Endothelial cell of umbilical vein (primary cell): ENCODE results near the gene DUSP28. TPM values are rescaled to one million over a fixed set of nuclear protein-coding genes. Genes with fewer than 3 reads are reported as not detected.

Experiments used
- BruUV-seq: library from RNA; stranded (reverse); fragments of 400-500 nt; replicated peaks from 2 replicates; lab custom pipeline; 2021; lab: Mats Ljungman, UMichigan
- CTCF ChIA-PET: fragments of 300-600, 350-600 bp; sonication (Branson Sonifier 250); formaldehyde crosslinking; loops from one replicate; lab custom pipeline; 2021; ENCODE audit warnings: antibody characterized with exemption, inconsistent platforms; lab: Charles Lee
- POLR2A ChIA-PET: fragments of 300-600, 350-600 bp; sonication (Branson Sonifier 250); formaldehyde crosslinking; loops from one replicate; lab custom pipeline; 2021; ENCODE audit warnings: antibody characterized with exemption, inconsistent platforms; lab: Charles Lee
- DNase-seq: peaks from one replicate; pipeline ENCODE4 v3.0.0-alpha.2; 2011; ENCODE audit warnings: low read depth, low spot score
- FAIRE-seq: peaks from 2 replicates; lab custom pipeline; 2011; peaks lifted over from hg19 to GRCh38; lab: Jason Lieb, UNC
- H2AFZ ChIP-seq: 2 replicates; pipeline ENCODE4 v1.6.0; 2012; ENCODE audit warnings: low read depth, low read length, control low read depth, inconsistent platforms
- H3K27ac ChIP-seq: 2 replicates; pipeline ENCODE4 v1.5.1; 2011; ENCODE audit warnings: low read depth, mild to moderate bottlenecking, control low read depth, low read length, moderate library complexity; ENCODE audit not compliant: insufficient read depth
- H3K27me3 ChIP-seq, 2 experiments: 2 replicates each; pipeline versions ENCODE4 v1.6.0 to v1.6.1; 2011; ENCODE audit warnings: low read length in 2 of 2, mixed read lengths in 1 of 2; ENCODE audit not compliant: control insufficient read depth in 2 of 2, insufficient read depth in 2 of 2
- H3K36me3 ChIP-seq, 2 experiments: 2 replicates in 1 of 2; 3 replicates in 1 of 2; pipeline ENCODE4 v1.5.1; 2011; ENCODE audit warnings: low read length in 2 of 2, mild to moderate bottlenecking in 1 of 2, moderate library complexity in 1 of 2; ENCODE audit not compliant: control insufficient read depth in 2 of 2, insufficient read depth in 2 of 2; ENCODE audit errors: extremely low read depth in 1 of 2
- H3K4me1 ChIP-seq: 3 replicates; pipeline ENCODE4 v1.5.1; 2011; ENCODE audit warnings: mild to moderate bottlenecking, low read length; ENCODE audit not compliant: control insufficient read depth, insufficient read depth; ENCODE audit errors: extremely low read depth
- H3K4me2 ChIP-seq: 2 replicates; pipeline ENCODE4 v1.6.1; 2011; ENCODE audit warnings: low read length, control low read depth, mixed read lengths; ENCODE audit not compliant: insufficient read depth
- H3K4me3 ChIP-seq, 3 experiments: fragments of 200-600 bp in 1 of 3; sonication (generic), shearing (Covaris generic) in 1 of 3; replicated peaks in 1 of 3; 2 replicates each; pipeline ENCODE4 v1.5.1; 2011 to 2016; ENCODE audit warnings: control low read depth in 3 of 3, low read length in 3 of 3, mild to moderate bottlenecking in 2 of 3, inconsistent platforms in 1 of 3, low read depth in 1 of 3, moderate library complexity in 1 of 3; ENCODE audit not compliant: insufficient read depth in 1 of 3
- H3K79me2 ChIP-seq: 2 replicates; pipeline ENCODE4 v1.6.0; 2012; ENCODE audit warnings: low read length, inconsistent platforms; ENCODE audit not compliant: control insufficient read depth, insufficient read depth
- H3K9ac ChIP-seq: replicated peaks from 2 replicates; pipeline ENCODE3; 2011; ENCODE audit warnings: low read length, control low read depth; ENCODE audit not compliant: insufficient read depth; ENCODE audit errors: extremely low read depth
- H3K9me1 ChIP-seq: replicated peaks from 3 replicates; pipeline ENCODE4 v1.6.0; 2011; ENCODE audit warnings: mild to moderate bottlenecking, low read length; ENCODE audit not compliant: control insufficient read depth, insufficient read depth; ENCODE audit errors: extremely low read depth
- H3K9me3 ChIP-seq: replicated peaks from 2 replicates; pipeline ENCODE4 v1.5.1; 2012; ENCODE audit warnings: low read length, inconsistent platforms; ENCODE audit not compliant: control insufficient read depth, insufficient read depth
- H4K20me1 ChIP-seq: replicated peaks from 2 replicates; pipeline ENCODE3; 2011; ENCODE audit warnings: mild to moderate bottlenecking, low read length; ENCODE audit not compliant: control insufficient read depth, insufficient read depth; ENCODE audit errors: extremely low read depth
- CTCF ChIP-seq, 2 donors: IDR thresholded peaks; 1 replicate in 1 of 2; 2 replicates in 1 of 2; pipeline ENCODE4 v1.5.1; 2011; ENCODE audit warnings: low read length in 2 of 2, mild to moderate bottlenecking in 2 of 2, moderate library complexity in 2 of 2, control low read depth in 1 of 2, inconsistent platforms in 1 of 2, low read depth in 1 of 2; ENCODE audit not compliant: insufficient read depth in 1 of 2; ENCODE audit errors: extremely low read depth in 1 of 2
- EZH2 ChIP-seq: IDR thresholded peaks from 2 replicates; pipeline ENCODE4 v1.6.1; 2012; ENCODE audit warnings: borderline replicate concordance, low read depth, mild to moderate bottlenecking, moderate library complexity, low read length, inconsistent platforms; ENCODE audit not compliant: severe bottlenecking
- FOS ChIP-seq: IDR thresholded peaks from 2 replicates; pipeline ENCODE4 v1.6.1; 2011; ENCODE audit warnings: mild to moderate bottlenecking, low read length, moderate library complexity, borderline replicate concordance; ENCODE audit not compliant: insufficient read depth
- GATA2 ChIP-seq: IDR thresholded peaks from 2 replicates; pipeline ENCODE4 v1.7.0; 2011; ENCODE audit warnings: low read depth, mild to moderate bottlenecking, moderate library complexity, mixed read lengths, low read length; ENCODE audit not compliant: insufficient read length, insufficient read depth
- JUN ChIP-seq: IDR thresholded peaks from 2 replicates; pipeline ENCODE4 v1.6.1; 2011; ENCODE audit warnings: borderline replicate concordance, low read depth; ENCODE audit not compliant: insufficient read length, insufficient read depth
- MAX ChIP-seq: IDR thresholded peaks from 2 replicates; pipeline ENCODE4 v1.6.1; 2011; ENCODE audit not compliant: insufficient read depth, insufficient read length
- MYC ChIP-seq: IDR thresholded peaks from one replicate; pipeline ENCODE4 v1.6.1; 2011; ENCODE audit warnings: mild to moderate bottlenecking, low read depth, low read length
- POLR2A ChIP-seq: IDR thresholded peaks from 2 replicates; pipeline ENCODE4 v1.6.1; 2012; ENCODE audit warnings: low read depth, mild to moderate bottlenecking, control low read depth, low read length
- POLR2AphosphoS5 ChIP-seq: IDR thresholded peaks from 2 replicates; pipeline ENCODE4 v1.6.1; 2012; ENCODE audit warnings: low read depth, mild to moderate bottlenecking, control low read depth, low read length, moderate library complexity; ENCODE audit not compliant: insufficient read depth
- dilution Hi-C: fragments of 300-500 bp; cut with MboI; formaldehyde crosslinking; loops from one replicate; pipeline ENCODE4 v1.15.0; 2019; ENCODE audit warnings: low sequenced_read_pairs; ENCODE audit not compliant: extremely low pct_ligation_motif_present
- intact Hi-C: fragments of 100-400 bp; cut with micrococcal nuclease; formaldehyde crosslinking; loops from one replicate; pipeline ENCODE4 v1.10.0; 2022
- polyA plus RNA-seq, 4 experiments: library from polyadenylated mRNA; depleted of rRNA in 3 of 4; stranded (reverse) in 3 of 4; unstranded in 1 of 4; fragments of >200 nt; gene quantifications; 2 replicates each; pipeline versions ENCODE4 v1.2.1 to v1.2.3, GENCODE V29; 2011 to 2012; ENCODE audit warnings: missing spikeins in 1 of 4
- total RNA-seq: library from RNA; stranded (reverse); gene quantifications from 2 replicates; pipeline ENCODE4 v1.2.3, GENCODE V29; 2021

The DUSP28 gene
- total and polyA plus RNA-seq, 2 donors (not counting 3 experiments of a cell fraction or from before 2014, with no cell fraction given), result 2.2 to 4.3 TPM

GRCh38 chr2:240599141-240599583 lies 39.0 kb downstream of the DUSP28 start:
- Histone ChIP-seq H3K9ac (no peak overlapping the region), H3K36me3 (peaks cover 0 to 10% of the 10 kb centered on the region in 2 experiments), H3K9me1 (no peaks in the 10 kb centered on the region), H3K27ac (no peak overlapping the region), H3K4me2 (no peak overlapping the region), H4K20me1 (no peaks in the 10 kb centered on the region), H3K4me1 (no peaks in the 10 kb centered on the region), H3K79me2 (no peaks in the 10 kb centered on the region), H3K4me3 (no peak overlapping the region), H2AFZ (no peak overlapping the region), H3K9me3 (no peaks in the 10 kb centered on the region), H3K27me3 (no peaks in the 10 kb centered on the region)
- FAIRE-seq (no peak), DNase-seq (no peak)
- dilution Hi-C loops, result no loop called here
- POLR2A ChIA-PET, result no interaction called here
- intact Hi-C loops, result no loop called here
- CTCF ChIA-PET, result no interaction called here
- TF ChIP-seq MYC, result no peak
- TF ChIP-seq GATA2, result no peak
- TF ChIP-seq FOS, result no peak
- no peak for TF ChIP-seq POLR2A
- no TSS peak for BruUV-seq

GRCh38 chr2:240600451-240600961 lies 40.3 kb downstream of the DUSP28 start:
- BruUV-seq, result no TSS peak
- H3K4me2 ChIP-seq, result no peak overlapping the region
- H3K9me3 ChIP-seq, result no peaks in the 10 kb centered on the region
- H3K9me1 ChIP-seq, result no peaks in the 10 kb centered on the region
- no peaks in the 10 kb centered on the region for H4K20me1 ChIP-seq
- H3K4me1 ChIP-seq, result peaks cover 2% of the 10 kb centered on the region
- dilution Hi-C loops (no loop called here), intact Hi-C loops (loop anchor here (5.0 kb wide), 1 partner anchor 312 kb away; no protein-coding TSS in a partner anchor)
- H3K4me3 ChIP-seq, result no peak overlapping the region
- H2AFZ ChIP-seq, result no peak overlapping the region
- no peak for TF ChIP-seq JUN
- no peak for TF ChIP-seq FOS
- TF ChIP-seq POLR2A, result no peak
- no peak for TF ChIP-seq GATA2
- TF ChIP-seq CTCF (IDR thresholded peaks at IDR 0.05; ENCODE audit: extremely low read depth in 1 of 2, insufficient read depth in 1 of 2, low read depth in 1 of 2, low read length in 2 of 2), result no peak
- no peak for TF ChIP-seq MYC
- no peak for TF ChIP-seq POLR2AphosphoS5
- TF ChIP-seq MAX, result no peak
- no peak for TF ChIP-seq EZH2
- H3K79me2 ChIP-seq, result no peaks in the 10 kb centered on the region
- no peak overlapping the region for H3K9ac ChIP-seq
- H3K27me3 ChIP-seq, result no peaks in the 10 kb centered on the region
- no peak for DNase-seq
- no peak for FAIRE-seq
- H3K36me3 ChIP-seq, result peaks cover 0 to 8% of the 10 kb centered on the region in 2 experiments
- POLR2A ChIA-PET, result no interaction called here
- CTCF ChIA-PET, result no interaction called here
- H3K27ac ChIP-seq, result no peak overlapping the region
